Erythroblast (primary cell): ENCODE measurements around the gene ITGA5.

ENCODE experiments used
- GATA1 ChIP-seq: IDR thresholded peaks from 2 replicates; pipeline ENCODE4 v1.6.1; 2011; ENCODE audit warnings: low read depth, mild to moderate bottlenecking, control low read depth, low read length, moderate library complexity
- POLR2A ChIP-seq: IDR thresholded peaks from 2 replicates; pipeline ENCODE4 v1.6.1; 2011; ENCODE audit warnings: mild to moderate bottlenecking, low read length

DNA sequence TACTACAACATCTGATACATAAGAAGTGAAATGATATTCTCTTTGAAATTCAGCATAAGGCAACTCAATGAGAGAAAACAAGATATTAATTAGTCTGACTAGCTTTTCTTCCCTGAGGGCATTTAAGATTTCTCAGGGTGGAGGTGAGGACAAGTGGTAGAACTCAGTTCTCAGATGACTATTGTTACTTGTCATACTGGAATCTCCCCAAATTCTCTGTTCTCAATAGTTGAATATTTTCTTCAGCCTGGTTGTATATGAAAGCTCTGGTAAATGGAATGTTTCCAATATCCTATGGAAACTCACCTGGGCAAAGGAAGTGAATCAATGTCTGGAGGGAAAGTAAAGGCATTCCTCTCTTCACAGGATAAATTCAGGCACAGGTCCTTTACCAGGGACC lies 18.2 kb upstream of the ITGA5 start:
- no peak for TF ChIP-seq POLR2A
- no peak for TF ChIP-seq GATA1
